Loucy (cell line): ENCODE results near the gene CDK15.

Experiments used
- H2AFZ ChIP-seq: fragments of 200-600 bp; sonication (generic); 2 replicates; pipeline ENCODE4 v1.6.0; 2016; ENCODE audit warnings: antibody characterized with exemption, mild to moderate bottlenecking, low read length, moderate library complexity
- H3F3A ChIP-seq: fragments of 200-600 bp; 2 replicates; pipeline ENCODE4 v1.6.0; 2016; ENCODE audit warnings: antibody characterized with exemption, low read depth, mild to moderate bottlenecking
- H3K27me3 ChIP-seq: fragments of 200-600 bp; sonication (generic); 2 replicates; pipeline ENCODE4 v1.6.1; 2014; ENCODE audit warnings: low read length, mild to moderate bottlenecking; ENCODE audit not compliant: insufficient read depth, poor library complexity, severe bottlenecking
- H3K36me3 ChIP-seq: fragments of 200-600 bp; sonication (generic); 2 replicates; pipeline ENCODE4 v1.6.1; 2016; ENCODE audit warnings: low read length; ENCODE audit not compliant: insufficient read depth
- H3K4me1 ChIP-seq: fragments of 200-600 bp; sonication (generic); 2 replicates; pipeline ENCODE4 v1.5.1; 2014; ENCODE audit warnings: low read length, mild to moderate bottlenecking; ENCODE audit not compliant: insufficient read depth, poor library complexity, severe bottlenecking
- H3K4me2 ChIP-seq: fragments of 200-600 bp; sonication (generic); 2 replicates; pipeline ENCODE4 v1.6.0; 2014; ENCODE audit warnings: antibody characterized with exemption, low read length, low read depth, mild to moderate bottlenecking; ENCODE audit not compliant: poor library complexity, severe bottlenecking
- H3K4me3 ChIP-seq: fragments of 200-600 bp; sonication (generic); 2 replicates; pipeline ENCODE4 v1.5.1; 2014; ENCODE audit warnings: low read length, mild to moderate bottlenecking, mixed read lengths; ENCODE audit not compliant: poor library complexity, severe bottlenecking
- H3K79me2 ChIP-seq: fragments of 200-600 bp; sonication (generic); 2 replicates; pipeline ENCODE4 v1.6.1; 2014; ENCODE audit warnings: low read length; ENCODE audit not compliant: insufficient read depth
- H3K9ac ChIP-seq: fragments of 200-600 bp; sonication (generic); 2 replicates; pipeline ENCODE4 v1.6.0; 2014; ENCODE audit warnings: mild to moderate bottlenecking, low read depth, low read length, moderate library complexity; ENCODE audit not compliant: poor library complexity, severe bottlenecking
- H3K9me2 ChIP-seq: fragments of 200-600 bp; sonication (generic); replicated peaks from 2 replicates; pipeline ENCODE4 v1.6.1; 2016; ENCODE audit warnings: low read depth, low read length, mixed read lengths
- H3K9me3 ChIP-seq: fragments of 200-600 bp; sonication (generic); 2 replicates; pipeline ENCODE4 v1.6.1; 2014; ENCODE audit warnings: mild to moderate bottlenecking, antibody characterized with exemption, low read length, low read depth; ENCODE audit not compliant: insufficient read depth
- H4K20me1 ChIP-seq: fragments of 200-600 bp; sonication (generic); 2 replicates; pipeline ENCODE4 v1.6.0; 2014; ENCODE audit warnings: antibody characterized with exemption, low read length, mild to moderate bottlenecking; ENCODE audit not compliant: insufficient read depth, poor library complexity, severe bottlenecking
- CTCF ChIP-seq: fragments of 200-600 bp; sonication (generic); conservative IDR thresholded peaks from 2 replicates; pipeline ENCODE4 v1.5.1; 2014; ENCODE audit warnings: mild to moderate bottlenecking, antibody characterized with exemption, low read length
- EZH2phosphoT487 ChIP-seq: fragments of 200-600 bp; IDR thresholded peaks from 2 replicates; pipeline ENCODE4 v1.6.1; 2018; ENCODE audit warnings: antibody characterized with exemption, mild to moderate bottlenecking, moderate library complexity, borderline replicate concordance

Gene CDK15

DNA sequence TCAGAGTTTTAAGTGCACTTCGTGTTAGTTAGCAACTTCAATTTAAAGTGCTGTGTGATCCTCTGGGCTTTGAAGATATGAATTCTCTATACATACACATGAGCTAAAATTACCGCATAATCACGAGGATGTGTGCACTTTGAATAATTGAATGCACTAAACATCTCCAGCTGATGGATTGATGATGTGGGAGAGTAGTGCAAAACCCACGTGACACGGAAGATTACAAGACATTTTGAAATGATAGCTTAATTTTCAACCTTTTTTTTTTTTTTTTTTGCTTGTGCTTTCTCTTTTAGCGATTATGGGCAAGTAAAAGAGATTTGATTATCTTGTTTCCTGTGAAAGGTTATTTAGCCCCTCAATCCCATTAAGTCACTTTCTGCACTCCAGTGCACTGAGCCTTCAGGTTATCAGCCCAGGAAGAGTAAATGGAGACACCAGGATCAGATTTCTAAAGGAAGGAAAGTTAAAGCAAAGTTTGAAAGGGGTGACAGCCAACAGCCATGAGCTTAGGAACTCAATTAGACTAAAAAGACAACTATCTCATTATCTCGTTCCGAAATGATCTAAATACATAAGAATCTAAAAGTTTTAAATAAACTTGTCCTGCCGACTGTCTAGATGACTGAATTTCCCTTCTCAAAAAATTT is 81.6 kb downstream of the CDK15 start:
- no peaks in the 10 kb centered on the region for H4K20me1 ChIP-seq
- no peaks in the 10 kb centered on the region for H3K27me3 ChIP-seq
- H3K4me1 ChIP-seq: peaks cover 11% of the 10 kb centered on the region
- no peak overlapping the region for H3K9ac ChIP-seq
- no peaks in the 10 kb centered on the region for H3K36me3 ChIP-seq
- H3K79me2 ChIP-seq: no peaks in the 10 kb centered on the region
- no peaks in the 10 kb centered on the region for H3F3A ChIP-seq
- no peak overlapping the region for H3K4me2 ChIP-seq
- TF ChIP-seq EZH2phosphoT487 (no peak), CTCF (no peak)
- no peaks in the 10 kb centered on the region for H3K9me2 ChIP-seq
- H3K9me3 ChIP-seq: no peaks in the 10 kb centered on the region
- H3K4me3 ChIP-seq: no peak overlapping the region
- no peak overlapping the region for H2AFZ ChIP-seq

- no peak overlapping the region for H3K9ac ChIP-seq
- H3K9me2 ChIP-seq: no peaks in the 10 kb centered on the region
- no peak overlapping the region for H2AFZ ChIP-seq
- H3K4me1 ChIP-seq: peaks cover 6% of the 10 kb centered on the region
- H3K4me3 ChIP-seq: no peak overlapping the region
- TF ChIP-seq CTCF (no peak), EZH2phosphoT487 (no peak)
- H3K79me2 ChIP-seq: no peaks in the 10 kb centered on the region
- H3K27me3 ChIP-seq: no peaks in the 10 kb centered on the region
- no peak overlapping the region for H3K4me2 ChIP-seq
- H3K9me3 ChIP-seq: no peaks in the 10 kb centered on the region
- no peaks in the 10 kb centered on the region for H3K36me3 ChIP-seq
- H4K20me1 ChIP-seq: no peaks in the 10 kb centered on the region
- H3F3A ChIP-seq: no peaks in the 10 kb centered on the region
Measured at GRCh38 chr2:201888426-201888800, 82.1 kb downstream of the CDK15 start.

DNA sequence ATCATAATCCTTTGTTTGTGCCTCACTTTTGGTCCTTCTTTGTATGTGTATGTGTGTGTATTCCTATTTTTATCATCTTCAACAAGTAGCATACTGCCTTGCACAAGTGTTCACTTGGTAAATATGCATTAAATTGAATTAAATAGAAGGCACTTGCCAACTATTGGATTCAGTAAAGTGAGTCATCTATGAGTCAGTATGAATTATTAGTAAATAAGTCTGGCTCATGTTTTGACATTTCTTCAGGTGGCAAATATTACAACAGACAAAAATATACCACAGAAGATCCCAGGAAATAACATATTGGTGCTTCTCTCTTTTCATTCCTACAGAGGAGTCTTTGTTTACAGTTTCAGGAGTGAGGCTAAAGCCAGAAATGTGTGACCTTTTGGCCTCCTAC is 84.1 kb downstream of the CDK15 start:
- Histone ChIP-seq H3K9me3 (no peaks in the 10 kb centered on the region), H3K79me2 (no peaks in the 10 kb centered on the region), H3K9ac (no peak overlapping the region), H3K9me2 (no peaks in the 10 kb centered on the region), H3K36me3 (no peaks in the 10 kb centered on the region), H3K27me3 (no peaks in the 10 kb centered on the region), H2AFZ (no peak overlapping the region), H3F3A (no peaks in the 10 kb centered on the region), H4K20me1 (no peaks in the 10 kb centered on the region), H3K4me2 (no peak overlapping the region), H3K4me1 (no peaks in the 10 kb centered on the region), H3K4me3 (no peak overlapping the region)
- TF ChIP-seq EZH2phosphoT487 (no peak), CTCF (no peak)
